Choroid plexus epithelial cell (primary cell): ENCODE measurements around the gene HMGN2.

Source experiments
- DNase-seq: peaks from one replicate; pipeline ENCODE4 v3.0.0-alpha.2; 2010; ENCODE audit warnings: low read depth
- H3K4me3 ChIP-seq: 2 replicates; pipeline ENCODE4 v1.5.1; 2011; ENCODE audit warnings: low read depth, mild to moderate bottlenecking, control low read depth, low read length, moderate library complexity
- TF ChIP-seq, protein P1 (sequence below): conservative IDR thresholded peaks from 2 replicates; pipeline ENCODE4 v1.5.1; 2011; ENCODE audit warnings: low read depth, mild to moderate bottlenecking, control low read depth, inconsistent platforms, low read length, moderate library complexity

HMGN2 gene

GRCh38 chr1:26517766-26518049 lies 45.5 kb downstream of the HMGN2 start:
- H3K4me3 ChIP-seq: no peak overlapping the region

DNA sequence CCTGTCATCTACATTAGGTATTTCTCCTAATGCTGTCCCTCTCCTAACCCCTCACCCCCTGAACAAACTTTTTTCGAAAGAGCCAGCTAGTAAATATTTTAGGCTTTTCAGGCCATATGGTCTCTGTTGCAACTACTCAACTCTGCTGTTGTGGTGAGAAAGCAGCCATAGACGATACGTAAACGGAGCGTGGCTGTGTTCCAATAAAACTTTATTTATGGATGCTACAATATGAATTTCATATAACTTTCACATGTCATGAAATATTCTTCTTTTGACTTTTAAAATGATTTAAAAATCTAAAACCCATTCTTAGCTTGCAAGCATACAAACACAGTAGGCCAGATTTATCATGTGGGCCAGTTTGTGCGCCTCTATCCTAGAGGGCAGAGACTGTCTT lies 46.1 kb downstream of the HMGN2 start:
- TF ChIP-seq, protein P1, sequence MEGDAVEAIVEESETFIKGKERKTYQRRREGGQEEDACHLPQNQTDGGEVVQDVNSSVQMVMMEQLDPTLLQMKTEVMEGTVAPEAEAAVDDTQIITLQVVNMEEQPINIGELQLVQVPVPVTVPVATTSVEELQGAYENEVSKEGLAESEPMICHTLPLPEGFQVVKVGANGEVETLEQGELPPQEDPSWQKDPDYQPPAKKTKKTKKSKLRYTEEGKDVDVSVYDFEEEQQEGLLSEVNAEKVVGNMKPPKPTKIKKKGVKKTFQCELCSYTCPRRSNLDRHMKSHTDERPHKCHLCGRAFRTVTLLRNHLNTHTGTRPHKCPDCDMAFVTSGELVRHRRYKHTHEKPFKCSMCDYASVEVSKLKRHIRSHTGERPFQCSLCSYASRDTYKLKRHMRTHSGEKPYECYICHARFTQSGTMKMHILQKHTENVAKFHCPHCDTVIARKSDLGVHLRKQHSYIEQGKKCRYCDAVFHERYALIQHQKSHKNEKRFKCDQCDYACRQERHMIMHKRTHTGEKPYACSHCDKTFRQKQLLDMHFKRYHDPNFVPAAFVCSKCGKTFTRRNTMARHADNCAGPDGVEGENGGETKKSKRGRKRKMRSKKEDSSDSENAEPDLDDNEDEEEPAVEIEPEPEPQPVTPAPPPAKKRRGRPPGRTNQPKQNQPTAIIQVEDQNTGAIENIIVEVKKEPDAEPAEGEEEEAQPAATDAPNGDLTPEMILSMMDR: no peak
- no peak for DNase-seq
- H3K4me3 ChIP-seq: no peak overlapping the region

More at GRCh38 chr1:26517766-26518049, 45.5 kb downstream of the HMGN2 start:
- no peak for DNase-seq
- TF ChIP-seq, protein P1: no peak

DNA sequence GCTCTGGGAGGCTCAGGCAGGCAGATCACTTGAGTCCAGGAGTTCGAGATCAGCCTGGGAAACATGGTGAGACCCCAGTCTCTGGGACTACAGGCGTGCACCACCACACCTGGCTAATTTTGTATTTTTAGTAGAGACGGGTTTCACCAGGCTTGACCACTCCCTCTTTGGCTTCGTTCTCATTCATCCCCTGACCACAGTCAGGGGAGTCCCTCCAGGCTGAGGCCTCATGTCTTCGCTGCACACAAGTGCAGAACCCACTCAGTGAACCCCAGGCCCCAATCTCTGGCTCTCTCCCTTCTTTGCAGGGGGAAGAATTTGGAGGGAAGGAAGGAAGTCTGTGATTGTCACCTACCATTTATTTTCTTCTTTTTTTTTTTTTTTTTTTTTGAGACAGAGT lies 48.1 kb downstream of the HMGN2 start:
- H3K4me3 ChIP-seq: no peak overlapping the region
- no peak for DNase-seq
- TF ChIP-seq, protein P1: no peak

DNA sequence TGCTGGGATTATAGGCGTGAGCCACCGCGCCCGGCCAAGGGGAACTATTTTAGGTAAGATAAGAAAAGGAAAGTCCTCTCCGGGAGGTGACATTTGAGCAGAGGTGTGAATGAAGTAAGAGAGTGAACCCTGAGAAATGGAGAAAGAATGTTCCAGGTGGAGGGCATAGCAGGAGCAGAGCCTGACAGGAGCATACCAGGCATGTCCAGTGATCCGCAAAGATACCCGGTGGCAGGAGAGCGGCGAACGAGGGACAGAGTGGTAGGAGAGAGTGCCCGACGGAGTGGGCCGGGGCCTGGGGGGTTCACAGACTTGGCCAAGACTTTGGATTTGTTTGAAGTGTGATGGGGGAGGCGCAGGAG lies 49.4 kb downstream of the HMGN2 start:
- TF ChIP-seq, protein P1: no peak
- no peak for DNase-seq
- no peak overlapping the region for H3K4me3 ChIP-seq

DNA sequence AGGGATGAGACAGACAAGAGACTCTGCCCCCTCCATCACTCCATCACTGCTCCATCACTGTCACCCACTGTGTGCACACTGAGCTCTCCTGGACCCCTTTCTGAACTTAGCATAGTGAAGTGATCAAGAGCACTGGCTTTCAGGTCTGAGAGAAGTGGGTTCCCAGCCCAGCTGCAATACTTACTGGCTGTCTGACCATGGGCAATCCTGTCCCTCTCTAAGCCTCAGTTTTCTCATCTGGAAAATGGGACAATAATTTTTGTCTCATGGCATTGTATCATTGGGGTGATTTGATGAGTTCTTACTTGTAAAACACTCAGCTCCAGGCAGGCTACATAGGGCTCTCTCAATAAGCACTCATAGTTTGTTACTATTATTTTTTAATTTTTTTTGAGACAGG lies 49.8 kb downstream of the HMGN2 start:
- DNase-seq: no peak
- TF ChIP-seq, protein P1: no peak
- H3K4me3 ChIP-seq: no peak overlapping the region

DNA sequence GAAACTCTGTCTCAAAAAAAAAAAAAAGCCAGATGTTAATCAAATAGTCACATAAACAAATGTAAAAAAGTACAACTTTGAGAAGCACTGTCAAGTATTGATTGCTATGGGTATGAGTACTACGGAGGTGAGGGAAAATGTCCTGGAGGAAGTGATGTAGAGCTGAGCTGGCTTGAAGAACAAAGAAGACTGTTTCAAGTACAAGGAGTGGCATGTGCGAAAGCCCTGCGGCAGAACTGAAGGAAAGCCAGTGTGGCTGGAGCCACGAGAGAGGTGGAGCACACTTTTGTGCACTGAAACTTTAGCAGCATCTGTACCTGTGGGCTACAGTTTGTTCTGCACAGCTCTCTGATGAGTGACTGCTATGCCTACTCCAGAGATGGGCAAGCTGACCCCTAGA lies 51.9 kb downstream of the HMGN2 start:
- DNase-seq: no peak
- H3K4me3 ChIP-seq: no peak overlapping the region
- TF ChIP-seq, protein P1: no peak
